ENCODE data around the gene FOXM1.

FOXM1 gene

GRCh38 chr12:2832550-2833127, 44.3 kb downstream of the FOXM1 start:
- TF ChIP-seq CTCF (IDR thresholded peaks at IDR 0.05; ENCODE audit: insufficient read depth, low read depth, low read length, missing control alignments): no peak
- no peak for DNase-seq (ENCODE audit: low read depth)
- no peak overlapping the region for H3K4me3 ChIP-seq (ENCODE audit: low read depth, low read length)

- DNase-seq (ENCODE audit: low read depth): no peak
- no peak for TF ChIP-seq CTCF (IDR thresholded peaks at IDR 0.05; ENCODE audit: insufficient read depth, low read depth, low read length, missing control alignments)
Measured at GRCh38 chr12:2829275-2829674, 47.7 kb downstream of the FOXM1 start.

GRCh38 chr12:2826721-2827515, 50.1 kb downstream of the FOXM1 start:
- DNase-seq (ENCODE audit: low read depth): no peak
- no peak overlapping the region for H3K4me3 ChIP-seq (ENCODE audit: low read depth, low read length)
- TF ChIP-seq CTCF (IDR thresholded peaks at IDR 0.05; ENCODE audit: insufficient read depth, low read depth, low read length, missing control alignments): no peak

More at GRCh38 chr12:2829275-2829674, 47.7 kb downstream of the FOXM1 start:
- H3K4me3 ChIP-seq (ENCODE audit: low read depth, low read length): no peak overlapping the region

- DNase-seq (ENCODE audit: low read depth): no peak
- no peak for TF ChIP-seq CTCF (IDR thresholded peaks at IDR 0.05; ENCODE audit: insufficient read depth, low read depth, low read length, missing control alignments)
- no peak overlapping the region for H3K4me3 ChIP-seq (ENCODE audit: low read depth, low read length)
Measured at GRCh38 chr12:2826036-2826435, 50.9 kb downstream of the FOXM1 start.

GRCh38 chr12:2825132-2825531, 51.8 kb downstream of the FOXM1 start:
- TF ChIP-seq CTCF (IDR thresholded peaks at IDR 0.05; ENCODE audit: insufficient read depth, low read depth, low read length, missing control alignments): no peak
- no peak for DNase-seq (ENCODE audit: low read depth)
- no peak overlapping the region for H3K4me3 ChIP-seq (ENCODE audit: low read depth, low read length)

GRCh38 chr12:2824541-2824940, 52.4 kb downstream of the FOXM1 start:
- H3K4me3 ChIP-seq (ENCODE audit: low read depth, low read length): no peak overlapping the region
- DNase-seq (ENCODE audit: low read depth): no peak
- no peak for TF ChIP-seq CTCF (IDR thresholded peaks at IDR 0.05; ENCODE audit: insufficient read depth, low read depth, low read length, missing control alignments)
